Measurements from ENCODE around the gene ACTL6A.
A peak's percentile ranks its signal among the peaks of the same experiment; 100 is the strongest.
"Not testable (repeated sequence)": the region's sequence is repeated elsewhere in the genome, so short reads cannot be mapped to it uniquely, and the experiment has no call there.

Gene ACTL6A
- total RNA-seq, result 32.2 to 97.5 (median 51.0) reads per million in 3 experiments

DNA sequence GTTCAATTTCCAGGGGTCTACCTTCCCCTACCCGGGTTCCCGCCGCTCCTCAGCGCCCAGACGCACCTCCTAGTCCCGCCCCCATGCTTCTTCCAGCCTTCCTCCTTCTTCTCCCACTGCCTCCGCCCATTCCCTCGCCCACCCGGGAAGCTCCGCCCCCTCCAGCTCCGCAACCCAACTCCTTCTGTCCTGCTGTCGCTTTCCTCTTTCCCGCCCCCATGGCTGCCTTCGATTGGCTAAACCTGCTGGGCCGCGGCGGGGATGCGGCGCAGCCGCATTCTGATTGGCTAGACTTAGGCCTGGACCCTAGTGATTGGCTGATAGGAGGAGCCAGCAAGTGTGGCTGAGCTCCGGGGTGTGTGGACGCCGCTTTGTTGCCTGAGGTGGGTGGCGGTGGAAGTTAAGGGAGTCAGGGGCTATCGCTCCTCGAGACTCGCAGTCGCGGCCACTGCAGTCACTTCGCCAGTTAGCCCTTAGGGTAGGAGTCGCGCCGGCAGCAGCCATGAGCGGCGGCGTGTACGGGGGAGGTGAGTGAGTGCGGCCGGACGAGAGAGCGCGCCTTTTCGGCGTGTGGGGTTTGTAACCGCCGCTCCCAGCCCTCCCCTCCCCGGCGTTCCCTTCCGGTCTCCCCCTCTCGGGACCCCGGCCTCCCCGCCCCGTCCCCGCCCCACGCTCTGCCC is at the start of gene ACTL6A:
Gene ACTL6A, plus strand, starts transcription at position 336 of the 680 bp plus-strand sequence. Its CDS starts 167 bp downstream, at position 503.
- DNase-seq, result peak; percentile 96

DNA sequence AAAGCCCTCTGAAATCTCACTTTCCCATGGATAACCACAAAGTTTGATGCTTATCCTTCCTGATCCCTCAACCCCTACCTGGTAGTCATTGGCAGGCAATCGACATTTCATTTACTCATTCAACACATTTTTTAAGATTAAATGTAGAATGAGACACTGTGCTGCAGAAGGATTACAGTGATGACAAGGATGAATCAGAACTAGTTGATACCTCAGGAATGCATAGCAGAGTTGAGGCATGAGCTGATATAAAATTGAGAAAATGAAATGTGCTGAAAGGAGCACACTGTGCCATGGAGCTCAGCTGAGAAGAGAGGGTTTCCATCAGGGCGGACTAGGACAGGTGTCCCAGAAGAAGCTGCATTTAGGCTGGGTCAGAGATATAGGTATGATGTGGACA is 48.9 kb upstream of the ACTL6A start:
- DNase-seq, result no peak

DNA sequence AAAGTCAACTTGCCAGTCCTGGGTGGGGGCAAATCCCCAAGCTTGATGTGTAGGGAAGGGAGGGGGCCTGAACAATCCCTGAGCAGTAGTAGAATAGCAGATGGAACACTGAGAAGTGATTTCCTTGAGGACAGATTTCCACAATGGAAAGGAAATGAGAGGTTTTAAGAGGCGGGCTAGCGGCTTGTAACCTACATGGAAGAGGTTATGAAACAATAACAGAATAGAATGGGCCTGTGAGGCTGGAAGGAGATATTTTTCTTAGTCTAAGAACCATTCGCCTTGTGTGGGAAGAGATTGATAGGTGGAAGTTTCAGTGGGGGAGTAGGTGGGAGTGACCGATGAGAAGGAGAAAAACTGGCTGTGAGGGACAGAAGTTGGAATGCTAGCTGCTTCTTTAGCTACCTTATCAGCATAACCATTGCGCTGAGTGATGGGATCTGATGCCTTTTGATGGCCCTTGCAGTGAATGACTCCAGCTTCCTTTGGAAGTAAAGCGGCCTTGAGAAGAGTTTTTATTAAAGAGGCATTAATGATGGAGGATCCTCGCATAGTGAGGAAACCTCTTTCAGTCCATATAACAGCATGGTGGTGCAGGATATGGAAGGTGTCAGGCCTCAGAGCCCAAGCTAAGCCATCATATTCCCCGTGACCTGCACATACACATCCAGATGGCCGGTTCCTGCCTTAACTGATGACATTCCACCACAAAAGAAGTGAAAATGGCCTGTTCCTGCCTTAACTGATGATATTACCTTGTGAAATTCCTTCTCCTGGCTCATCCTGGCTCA is 46.1 kb upstream of the ACTL6A start:
- DNase-seq, result not testable (repeated sequence)

DNA sequence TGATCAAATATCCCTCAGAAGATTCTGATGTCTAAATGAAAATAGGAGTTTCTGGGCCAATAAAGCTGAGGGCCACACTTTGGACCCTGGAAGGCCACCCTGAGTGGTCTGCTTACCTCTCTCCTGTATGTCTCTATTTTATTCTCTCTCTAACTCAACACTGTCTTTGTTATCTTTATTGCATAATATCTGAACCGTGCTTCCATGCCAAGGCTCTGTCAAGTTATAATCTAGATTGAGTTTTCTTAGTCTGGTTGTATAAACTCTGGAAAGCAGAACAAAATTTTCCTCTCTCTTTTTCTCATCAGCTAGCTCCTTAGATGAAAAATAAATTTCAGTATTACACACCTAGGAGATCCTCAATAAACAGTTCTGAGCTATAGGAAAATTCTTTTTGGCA is 36.2 kb upstream of the ACTL6A start:
- no peak for DNase-seq

DNA sequence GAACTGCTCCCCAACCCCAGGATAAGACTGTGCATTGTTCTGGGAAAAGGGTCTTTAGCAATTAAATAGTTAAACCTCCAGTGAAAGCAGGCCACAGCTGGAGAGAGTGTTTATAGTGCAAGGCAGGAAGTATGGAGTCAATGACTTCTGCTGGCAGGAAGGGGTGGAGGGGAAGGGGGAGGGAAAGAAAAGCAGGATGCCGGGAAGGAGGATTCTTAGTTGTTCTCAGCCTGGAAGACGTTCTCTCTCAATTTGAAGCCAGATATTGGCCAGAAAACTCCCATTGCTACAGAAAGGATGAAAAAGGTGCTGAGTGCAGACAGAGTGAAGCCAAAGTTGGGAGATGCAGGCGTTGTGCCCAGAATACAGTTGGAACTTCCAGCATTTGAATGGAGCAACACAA is 35.7 kb upstream of the ACTL6A start:
- no peak for DNase-seq

DNA sequence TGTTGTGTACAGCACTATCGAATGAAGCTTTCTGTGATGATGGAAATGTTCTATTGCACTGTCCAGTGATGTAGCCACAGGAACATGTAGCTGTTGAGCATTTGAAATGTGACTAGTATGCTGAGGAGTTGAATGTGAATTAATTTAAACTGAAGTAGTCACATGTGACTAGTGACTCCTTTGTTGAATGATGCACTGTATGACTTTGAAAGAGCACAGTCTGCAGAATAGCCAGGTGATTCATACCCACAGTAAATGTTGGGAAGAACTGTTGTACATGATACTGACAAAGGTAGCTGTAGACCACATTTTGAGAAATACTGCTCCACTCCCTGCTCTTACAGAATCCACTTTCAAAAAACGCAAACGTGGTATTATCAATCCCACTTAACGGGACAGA is 34.0 kb upstream of the ACTL6A start:
- no peak for DNase-seq

DNA sequence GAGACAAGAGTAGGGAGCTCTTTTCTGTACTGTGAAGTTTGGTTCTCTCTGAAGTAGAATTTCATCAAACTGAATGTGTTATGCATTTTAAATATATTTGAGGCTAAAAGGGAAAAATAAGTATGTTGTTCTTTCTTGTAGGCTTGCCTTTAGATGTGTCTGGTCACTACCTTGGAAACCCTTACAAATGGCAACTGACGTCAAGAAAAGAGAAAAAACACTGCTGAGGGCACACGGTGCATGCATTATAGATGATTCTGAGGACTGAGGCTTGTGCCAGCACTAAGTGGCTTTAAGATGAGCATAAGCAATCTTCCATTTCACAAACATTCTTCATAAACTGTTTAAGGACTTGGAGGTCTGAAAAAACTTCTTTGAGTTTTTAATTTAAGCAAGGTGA is 31.1 kb upstream of the ACTL6A start:
- no peak for DNase-seq

DNA sequence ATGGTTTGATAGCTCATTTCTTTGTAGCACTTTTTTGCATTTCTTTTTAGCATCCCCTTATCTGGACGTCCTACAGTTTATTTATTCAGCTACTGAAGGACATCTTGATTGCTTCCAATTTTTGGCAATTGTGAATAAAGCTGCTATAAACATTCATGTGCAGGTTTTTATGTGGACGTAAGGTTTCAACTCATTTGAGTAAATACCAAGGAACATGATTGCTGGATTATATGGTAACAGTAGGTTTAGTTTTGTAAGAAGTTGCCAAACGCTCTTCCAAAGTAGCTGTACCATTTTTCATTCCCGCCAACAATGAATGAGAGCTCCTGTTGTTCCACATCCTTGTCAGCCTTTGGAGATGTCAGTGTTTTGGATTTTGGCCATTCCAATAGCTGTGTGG is 29.5 kb upstream of the ACTL6A start:
- no peak for DNase-seq

DNA sequence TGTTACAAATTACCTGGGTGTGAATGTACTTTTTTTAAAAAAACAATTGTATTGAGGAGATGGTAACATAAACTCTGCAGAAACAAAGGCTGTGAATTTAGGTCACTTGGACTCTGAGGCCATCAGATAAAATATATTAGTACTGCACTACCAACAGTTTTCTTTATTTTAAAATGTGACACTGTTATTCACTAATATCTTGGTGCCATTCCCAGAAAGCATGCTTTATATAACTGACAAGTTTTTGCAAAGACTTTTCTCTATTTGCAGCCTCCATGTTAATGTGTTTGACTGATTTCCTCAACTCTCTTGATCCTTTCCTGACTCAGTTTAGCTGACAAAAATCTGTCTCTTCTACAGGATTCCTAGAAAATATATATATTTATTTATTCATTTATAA is 26.5 kb upstream of the ACTL6A start:
- DNase-seq, result no peak

DNA sequence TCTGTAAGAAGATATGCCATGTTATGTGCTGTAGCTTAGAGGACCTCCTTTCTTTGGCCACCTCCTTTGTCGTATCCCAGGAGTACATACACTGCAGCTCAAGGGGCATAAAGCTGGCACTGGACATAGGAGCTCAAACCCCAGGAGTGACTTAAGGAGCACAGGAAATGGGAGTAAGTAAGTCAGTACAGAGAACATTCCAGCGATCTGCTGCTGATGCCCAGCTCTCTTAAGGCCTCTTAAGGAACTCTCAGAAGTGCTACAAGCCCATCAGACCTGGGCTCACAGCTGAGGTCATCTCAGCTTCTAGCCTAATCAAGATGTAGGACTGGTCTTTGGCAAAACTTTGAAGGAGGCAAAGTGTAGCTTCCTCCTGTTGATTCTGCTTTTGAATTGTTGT is 21.6 kb upstream of the ACTL6A start:
- no peak for DNase-seq

DNA sequence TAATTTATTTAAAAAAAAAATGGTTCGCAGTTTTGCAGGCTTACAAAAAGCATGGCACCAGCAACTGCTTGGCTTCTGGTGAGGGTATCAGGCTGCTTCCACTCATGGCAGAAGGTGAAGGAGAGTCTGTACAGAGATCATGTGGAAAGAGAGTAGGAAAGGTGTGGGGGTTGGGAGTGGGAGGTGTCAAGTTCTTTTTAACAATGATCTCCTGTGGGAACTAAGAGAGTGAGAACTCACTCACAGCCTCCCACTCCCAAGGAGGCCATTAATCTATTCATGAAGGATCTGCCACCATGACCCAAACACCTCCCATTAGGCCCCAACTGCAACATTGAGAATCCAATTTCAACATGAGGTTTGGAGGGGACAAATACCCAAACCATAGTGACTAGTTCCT is 21.1 kb upstream of the ACTL6A start:
- DNase-seq, result no peak

DNA sequence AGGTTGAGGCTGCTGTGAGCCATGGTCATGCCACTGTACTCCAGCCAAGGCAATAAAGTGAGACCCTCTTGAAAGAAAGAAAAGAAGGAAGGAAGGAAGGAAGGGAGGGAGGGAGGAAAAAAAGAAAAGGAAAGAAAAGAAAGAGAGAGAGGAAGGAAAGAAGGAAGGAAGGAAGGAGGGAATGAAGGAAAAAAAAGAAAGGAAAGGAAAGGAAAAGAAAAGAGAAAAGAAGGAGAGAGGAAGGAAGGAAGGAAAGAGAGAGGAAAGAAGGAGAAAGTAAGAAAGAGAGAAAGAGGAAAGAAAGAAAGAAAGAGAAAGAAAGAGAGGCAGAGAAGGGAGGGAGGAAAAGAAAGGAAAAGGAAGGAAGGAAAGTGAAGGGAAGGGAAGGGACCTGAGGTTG is 20.4 kb upstream of the ACTL6A start:
- no peak for DNase-seq

DNA sequence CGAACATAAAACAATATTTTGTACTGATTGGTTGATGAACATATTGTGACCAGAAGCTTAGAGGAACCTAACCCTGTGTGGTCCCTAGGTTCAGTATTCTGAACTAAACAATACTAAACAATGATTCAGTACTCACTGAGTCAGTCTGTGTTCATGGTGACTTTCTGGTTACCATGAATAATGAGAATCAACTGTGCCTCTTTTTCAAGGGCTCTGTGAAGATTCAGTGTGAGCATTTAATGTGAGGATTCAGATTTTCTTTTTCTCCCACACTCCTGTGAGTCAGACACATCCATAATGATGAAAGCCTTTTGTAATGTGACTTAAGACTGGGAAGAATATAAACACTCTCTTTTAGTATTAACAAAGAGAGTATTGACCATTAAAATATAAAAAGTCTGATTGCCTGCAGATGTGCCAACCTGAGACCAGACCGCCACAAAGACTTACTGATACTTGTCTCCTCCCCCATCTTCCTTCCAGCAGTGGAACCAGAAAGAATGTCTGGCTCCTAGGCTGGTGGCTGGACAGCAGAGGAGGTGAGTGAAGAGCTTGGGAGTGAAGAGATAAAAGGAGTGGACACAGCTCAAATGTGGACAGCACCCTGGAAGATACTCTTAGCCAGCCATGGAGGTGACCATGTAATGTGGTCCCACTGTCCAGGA is 17.6 kb upstream of the ACTL6A start:
- no peak for DNase-seq

DNA sequence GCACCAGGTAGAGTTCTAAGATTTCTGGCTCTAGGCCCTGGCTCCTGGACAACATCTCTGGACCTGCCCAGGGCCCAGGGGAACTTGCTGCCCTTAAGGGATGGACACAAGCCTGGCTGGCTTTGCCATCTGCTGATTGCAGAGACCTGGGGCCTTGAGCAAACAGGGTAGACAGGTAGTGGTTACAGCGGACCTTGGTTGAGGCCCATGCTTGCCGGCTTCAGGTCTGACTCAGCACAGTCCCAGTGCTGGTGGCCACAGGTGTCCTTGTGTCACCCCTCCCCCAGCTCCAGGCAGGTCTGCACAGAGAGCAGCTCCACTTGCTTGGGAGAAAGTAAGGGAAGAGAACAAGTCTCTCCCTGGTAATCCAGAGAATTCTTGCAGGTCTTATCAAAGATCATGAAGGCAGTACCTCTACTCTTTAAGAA is 15.9 kb upstream of the ACTL6A start:
- no peak for DNase-seq

DNA sequence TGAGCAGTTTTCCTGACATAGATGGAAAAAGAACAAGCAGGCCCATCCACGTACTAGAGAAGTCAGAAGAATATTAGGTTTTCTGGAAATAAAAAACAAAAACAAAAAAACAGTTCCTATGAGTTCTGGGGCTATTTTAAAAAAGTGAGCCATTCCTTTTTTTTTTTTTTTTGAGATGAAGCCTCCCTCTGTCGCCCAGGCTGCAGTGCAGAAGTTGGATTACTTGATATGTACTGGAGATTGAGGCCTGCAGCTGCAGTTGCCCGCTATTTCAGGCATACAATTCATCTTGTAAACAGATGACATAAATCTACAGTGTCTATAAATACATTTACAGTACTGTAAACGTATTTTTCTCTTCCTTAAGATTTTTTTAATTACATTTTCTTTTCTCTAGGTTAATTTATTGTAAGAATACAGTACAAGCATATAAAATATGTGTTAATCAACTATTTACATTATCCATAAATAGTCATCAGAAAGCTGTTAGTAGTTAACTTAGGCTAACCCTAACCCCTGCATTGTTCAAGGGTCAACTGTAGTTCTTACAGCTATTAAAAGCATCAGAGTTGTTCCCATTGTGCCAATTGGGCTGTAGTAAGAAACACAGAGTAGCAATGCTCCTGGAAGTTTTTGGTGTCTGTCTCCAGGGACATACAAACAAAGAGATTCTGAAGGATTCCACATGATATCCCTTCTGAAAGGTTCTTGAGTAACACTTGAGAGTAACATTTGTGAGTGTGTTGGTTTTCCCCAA is 11.2 kb upstream of the ACTL6A start:
- no peak for DNase-seq

DNA sequence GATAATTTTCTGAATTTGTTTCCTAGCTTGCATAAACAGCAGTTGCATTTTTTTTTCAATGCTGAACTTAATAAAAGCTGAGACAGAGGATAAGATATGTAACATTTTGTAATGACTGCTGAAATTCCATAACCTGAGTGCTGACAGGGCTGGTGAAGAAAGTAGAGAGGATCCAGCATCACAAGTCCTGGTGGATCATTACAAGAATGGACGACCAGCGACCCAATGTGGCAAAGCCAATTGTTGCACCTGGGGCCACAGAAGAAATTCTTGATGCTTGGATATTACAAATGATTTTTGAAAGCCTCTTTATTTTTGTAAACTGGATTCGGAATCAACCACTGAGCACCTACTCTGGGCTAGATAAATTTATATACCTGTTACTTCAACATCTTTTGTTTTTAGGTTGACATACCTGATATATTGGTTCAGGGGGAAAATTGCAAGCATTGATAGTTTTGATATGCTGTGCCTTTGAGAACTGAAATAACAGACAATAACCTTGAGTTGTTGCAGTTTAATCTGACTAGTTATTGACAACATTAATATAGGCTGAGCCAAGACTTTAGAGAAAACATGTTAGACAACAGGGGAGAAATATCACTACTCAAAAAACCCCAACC is 3.9 kb upstream of the ACTL6A start:
- DNase-seq, result peak; percentile 13

DNA sequence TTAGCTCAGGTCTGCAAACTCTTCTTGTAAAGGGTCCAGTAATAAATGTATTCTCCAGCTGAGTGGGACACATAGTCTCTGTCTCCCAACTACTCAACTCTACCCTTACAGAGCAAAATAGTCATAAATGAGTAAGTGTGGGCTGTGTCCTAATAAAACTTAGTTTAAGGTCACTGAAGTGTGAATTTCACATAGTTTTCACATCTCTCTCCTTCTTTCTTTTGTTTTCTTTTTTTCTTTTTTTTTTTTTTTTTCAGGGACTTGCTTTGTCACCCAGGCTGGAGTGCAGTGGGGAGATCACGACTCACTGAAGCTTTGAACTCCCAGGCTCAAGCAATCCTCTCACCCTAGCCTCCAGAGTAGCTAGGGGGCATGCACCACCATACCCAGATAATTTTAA is 1.9 kb upstream of the ACTL6A start:
- DNase-seq, result no peak

DNA sequence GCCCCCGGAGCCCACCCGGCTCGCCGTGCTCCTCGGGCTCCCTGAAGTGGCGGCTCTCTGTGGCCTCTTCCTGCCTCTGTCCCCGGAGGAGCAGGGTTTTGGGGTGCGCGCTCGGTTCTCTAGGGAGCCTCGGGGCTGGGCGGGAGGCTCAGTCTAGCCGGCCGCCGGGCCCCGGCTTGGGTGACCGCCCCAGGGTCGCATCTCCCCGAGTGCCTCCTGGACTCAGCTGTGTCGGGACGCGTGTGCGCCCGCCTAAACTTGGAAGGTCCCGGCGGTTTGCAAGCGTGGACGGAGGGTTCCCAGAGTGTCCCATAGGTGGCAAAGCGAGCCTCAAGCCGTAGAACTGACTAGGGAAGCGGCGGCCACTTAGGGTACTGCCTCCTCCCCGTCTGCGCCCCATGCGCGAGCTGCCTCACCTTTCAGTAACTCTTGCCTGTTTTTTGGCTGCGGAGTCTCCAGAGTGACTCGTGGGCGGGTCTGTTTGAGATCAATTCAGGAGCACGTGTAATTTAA is 601 bp downstream of the ACTL6A start:
- DNase-seq, result peak; percentile 58

DNA sequence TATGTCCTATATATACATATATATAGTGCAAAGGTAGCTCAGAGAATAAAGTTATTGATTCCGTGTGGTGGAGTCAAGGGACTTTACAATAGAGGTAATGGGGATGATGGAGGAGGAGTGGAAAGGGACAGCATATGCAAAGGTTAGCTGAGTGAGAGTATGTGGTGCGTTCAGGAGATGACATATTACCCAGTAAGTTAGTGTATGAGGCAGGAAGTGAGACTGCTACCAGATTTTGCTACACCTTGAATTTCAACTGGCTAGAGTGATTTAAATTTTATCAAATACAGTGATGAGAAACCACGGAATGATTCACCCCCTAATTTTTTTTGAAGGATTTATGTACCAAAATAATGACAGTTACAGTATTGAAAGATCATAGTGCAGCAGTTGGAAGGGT is 2.8 kb downstream of the ACTL6A start:
- DNase-seq, result no peak

DNA sequence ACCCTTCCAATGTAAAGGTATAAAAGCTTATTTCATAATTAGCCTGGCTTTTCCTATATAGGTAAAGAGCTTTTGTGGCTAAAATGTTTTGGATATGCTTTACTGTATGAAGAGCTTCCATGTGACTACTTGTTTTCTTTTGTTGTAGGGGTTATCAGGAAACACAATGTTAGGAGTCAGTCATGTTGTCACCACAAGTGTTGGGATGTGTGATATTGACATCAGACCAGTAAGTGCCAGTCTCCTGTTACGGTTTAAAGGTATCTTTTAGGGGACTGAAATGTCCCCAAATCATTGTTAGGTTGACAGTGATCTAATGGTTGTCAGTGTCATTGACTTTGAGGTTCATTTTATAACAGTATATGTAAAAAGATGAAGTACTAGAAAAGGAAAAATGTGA is 18.3 kb downstream of the ACTL6A start:
- DNase-seq, result no peak

DNA sequence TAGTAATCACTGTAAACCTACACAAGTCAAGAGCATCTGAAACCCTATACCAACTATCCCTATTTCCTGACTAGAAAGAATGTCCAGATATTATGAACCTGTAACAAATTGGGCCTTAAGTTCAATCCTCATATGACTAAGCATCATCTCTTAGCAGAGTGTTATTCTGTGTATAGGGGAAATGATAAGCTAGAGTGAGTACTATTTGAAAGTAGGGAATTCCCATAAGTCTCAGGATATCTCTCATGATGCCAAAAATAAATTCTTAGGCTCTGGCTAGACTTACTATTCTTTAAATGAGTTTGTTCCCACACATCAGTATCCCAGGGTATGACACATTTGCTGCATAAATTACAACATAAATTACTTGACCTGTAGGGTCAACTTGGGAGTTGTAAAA is 26.4 kb downstream of the ACTL6A start:
- DNase-seq, result no peak

DNA sequence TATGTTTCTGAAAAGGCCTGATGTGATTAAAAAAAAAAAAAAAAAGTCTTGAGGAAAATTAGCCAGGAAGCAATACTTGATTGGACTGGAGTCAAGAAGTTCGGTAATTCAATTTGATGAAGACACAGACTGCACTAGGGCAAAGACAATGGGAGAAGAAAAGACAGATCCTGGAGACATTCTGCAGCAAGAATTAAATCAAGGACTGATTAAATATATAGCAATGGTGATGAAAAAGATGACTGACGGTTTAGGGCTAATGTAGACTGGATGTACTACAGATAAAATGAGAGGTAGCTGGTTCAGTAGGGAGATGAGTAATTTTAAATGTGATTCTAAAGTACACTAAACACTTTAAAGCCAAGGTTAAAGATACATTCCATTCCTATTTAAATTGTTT is 27.9 kb downstream of the ACTL6A start:
- no peak for DNase-seq
